T-helper 2 cell treated with Interferon-gamma antibody and Interleukin-4, amounts not matched to agents 5 μg/mL and 100 μg/mL, for 36 hours (primary cell): ENCODE results near the gene TTC22.

Source experiments
- DNase-seq: peaks from one replicate; pipeline ENCODE4 v3.0.0; 2021; ENCODE audit warnings: low spot score
- H3K27ac Mint-ChIP-seq: one replicate; pipeline ENCODE4 v1.8.0; 2021; ENCODE audit warnings: mild to moderate bottlenecking, mixed read lengths
- H3K27me3 Mint-ChIP-seq: one replicate; pipeline ENCODE4 v1.8.0; 2021; ENCODE audit warnings: low read depth, mixed read lengths
- H3K36me3 Mint-ChIP-seq: one replicate; pipeline ENCODE4 v1.8.0; 2021; ENCODE audit warnings: low read depth, mixed read lengths
- H3K4me1 Mint-ChIP-seq: one replicate; pipeline ENCODE4 v1.8.0; 2021; ENCODE audit warnings: low read depth, mixed read lengths
- H3K4me3 Mint-ChIP-seq: one replicate; pipeline ENCODE4 v1.8.0; 2022; ENCODE audit warnings: mild to moderate bottlenecking, moderate library complexity, mixed read lengths
- H3K9me3 Mint-ChIP-seq: one replicate; pipeline ENCODE4 v1.8.0; 2021; ENCODE audit warnings: mixed read lengths

The TTC22 gene

DNA sequence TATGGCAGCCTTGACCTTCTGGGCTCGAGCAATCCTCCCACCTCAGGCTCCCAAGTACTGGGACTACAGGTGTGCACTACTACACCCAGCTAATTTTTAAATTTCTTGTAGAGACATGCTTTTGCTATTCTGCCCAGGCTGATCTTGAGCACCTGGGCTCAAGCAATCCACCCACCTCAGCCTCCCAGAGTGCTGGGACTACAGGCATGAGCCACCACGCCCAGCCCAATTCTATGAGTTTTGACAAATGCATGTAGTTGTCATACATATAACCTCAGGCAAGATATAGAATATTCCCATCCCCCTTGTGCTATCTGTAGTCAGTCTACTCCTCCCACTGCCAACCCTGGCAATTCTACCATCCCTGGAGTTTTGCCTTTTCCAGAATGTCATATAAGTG lies 38.7 kb upstream of the TTC22 start:
- H3K4me3 Mint-ChIP-seq: no peak overlapping the region
- peaks cover 4% of the 10 kb centered on the region for H3K36me3 Mint-ChIP-seq
- H3K9me3 Mint-ChIP-seq: no peaks in the 10 kb centered on the region
- no peaks in the 10 kb centered on the region for H3K27me3 Mint-ChIP-seq
- no peak overlapping the region for H3K27ac Mint-ChIP-seq
- no peak for DNase-seq
- no peaks in the 10 kb centered on the region for H3K4me1 Mint-ChIP-seq

DNA sequence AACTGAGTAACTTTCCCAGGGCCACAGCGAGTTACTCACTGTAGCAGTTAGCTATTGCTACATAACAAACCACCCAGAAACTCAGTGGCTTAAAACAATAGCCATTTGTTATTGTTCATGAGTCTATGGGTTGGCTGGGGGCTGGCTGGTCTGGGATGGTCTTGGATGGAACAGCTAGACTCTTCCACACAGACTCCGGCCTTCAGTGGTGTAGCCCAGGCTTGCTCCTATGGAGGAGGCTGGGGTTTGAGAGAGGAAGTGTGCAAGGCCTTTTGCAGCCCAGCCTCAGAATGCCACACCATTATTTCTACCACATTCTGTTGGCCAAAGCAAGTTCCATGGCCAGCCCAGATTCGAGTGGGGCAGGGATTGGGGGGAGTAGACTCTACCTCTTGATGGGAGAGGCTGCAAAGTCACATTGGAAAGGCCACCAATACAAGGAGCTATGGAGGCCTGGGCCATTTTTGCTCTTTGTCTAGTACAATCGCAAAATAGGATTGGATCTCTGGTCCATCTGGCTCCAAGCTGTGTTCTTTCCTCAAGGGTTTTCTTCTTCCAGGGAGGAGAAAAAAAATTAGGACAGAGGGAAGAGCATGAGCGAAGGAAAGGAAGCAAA lies 37.5 kb upstream of the TTC22 start:
- no peaks in the 10 kb centered on the region for H3K9me3 Mint-ChIP-seq
- no peak for DNase-seq
- peaks cover 4% of the 10 kb centered on the region for H3K36me3 Mint-ChIP-seq
- peaks cover 2% of the 10 kb centered on the region for H3K27me3 Mint-ChIP-seq
- H3K4me3 Mint-ChIP-seq: no peak overlapping the region
- no peak overlapping the region for H3K27ac Mint-ChIP-seq
- H3K4me1 Mint-ChIP-seq: no peaks in the 10 kb centered on the region

DNA sequence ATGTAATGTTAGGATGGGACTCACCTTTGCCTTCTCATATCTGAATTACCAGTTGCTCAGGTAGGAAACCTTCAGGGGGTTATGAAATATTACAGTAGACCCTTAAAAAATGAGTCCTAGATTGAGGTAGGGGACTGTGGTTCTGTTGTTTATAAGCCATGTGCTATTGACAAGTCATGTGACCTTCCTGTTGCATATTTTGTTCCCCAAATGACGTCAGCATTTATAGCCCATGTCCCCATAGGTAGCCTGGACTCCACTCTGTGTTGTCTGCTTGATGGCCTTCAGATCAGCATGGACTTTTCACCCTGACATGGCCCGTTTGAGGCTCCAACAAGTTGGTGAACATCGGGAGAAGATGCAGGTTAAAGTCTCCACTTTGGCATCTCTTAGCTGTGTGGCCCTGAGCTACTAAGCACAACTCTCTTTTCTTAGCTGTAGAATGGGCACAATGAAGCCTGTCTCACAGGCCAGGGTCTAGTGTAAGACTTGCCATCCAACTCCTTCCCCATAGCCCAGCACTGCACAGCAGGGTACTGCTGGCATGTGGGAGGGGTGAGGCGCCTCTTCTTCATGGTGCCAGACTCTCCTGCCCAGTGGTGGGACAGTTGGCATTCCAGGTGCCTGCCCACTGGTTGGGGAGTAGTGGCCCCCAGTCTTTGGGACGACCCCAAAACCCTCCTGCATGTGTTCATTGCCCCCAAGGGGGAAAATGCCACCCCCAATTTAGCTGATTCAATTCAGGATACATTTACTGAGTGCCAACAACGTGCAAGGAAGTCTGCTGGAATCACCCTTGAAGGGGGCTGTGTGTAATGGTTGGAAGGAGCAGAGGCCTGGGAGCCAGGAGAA lies 36.1 kb upstream of the TTC22 start:
- no peaks in the 10 kb centered on the region for H3K9me3 Mint-ChIP-seq
- no peak for DNase-seq
- H3K4me3 Mint-ChIP-seq: no peak overlapping the region
- H3K27ac Mint-ChIP-seq: no peak overlapping the region
- H3K27me3 Mint-ChIP-seq: peaks cover 2% of the 10 kb centered on the region
- H3K4me1 Mint-ChIP-seq: no peaks in the 10 kb centered on the region
- H3K36me3 Mint-ChIP-seq: no peaks in the 10 kb centered on the region

DNA sequence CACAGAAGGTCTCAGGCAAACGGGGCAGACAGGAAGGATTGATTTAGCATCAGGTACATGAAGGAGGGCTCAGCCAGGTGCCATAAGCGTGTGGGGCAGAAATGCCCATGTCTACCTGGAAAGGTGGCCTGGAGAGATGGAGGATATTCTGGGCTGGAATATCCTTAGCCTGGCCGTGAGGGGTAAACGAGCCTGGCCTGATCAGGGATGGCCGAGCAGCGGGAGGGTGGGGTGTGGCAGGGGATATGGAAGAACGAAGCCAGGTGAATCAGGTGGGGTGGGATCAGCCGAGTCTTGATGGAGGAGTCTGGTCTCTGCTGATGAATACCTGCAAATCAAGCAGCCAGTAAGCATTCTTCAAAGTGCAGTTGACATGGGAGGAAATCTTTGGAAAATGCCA lies 35.5 kb upstream of the TTC22 start:
- Mint-ChIP-seq H3K9me3 (no peaks in the 10 kb centered on the region), H3K36me3 (no peaks in the 10 kb centered on the region), H3K27me3 (peaks cover 2% of the 10 kb centered on the region), H3K27ac (no peak overlapping the region), H3K4me3 (no peak overlapping the region), H3K4me1 (no peaks in the 10 kb centered on the region)
- DNase-seq: no peak

DNA sequence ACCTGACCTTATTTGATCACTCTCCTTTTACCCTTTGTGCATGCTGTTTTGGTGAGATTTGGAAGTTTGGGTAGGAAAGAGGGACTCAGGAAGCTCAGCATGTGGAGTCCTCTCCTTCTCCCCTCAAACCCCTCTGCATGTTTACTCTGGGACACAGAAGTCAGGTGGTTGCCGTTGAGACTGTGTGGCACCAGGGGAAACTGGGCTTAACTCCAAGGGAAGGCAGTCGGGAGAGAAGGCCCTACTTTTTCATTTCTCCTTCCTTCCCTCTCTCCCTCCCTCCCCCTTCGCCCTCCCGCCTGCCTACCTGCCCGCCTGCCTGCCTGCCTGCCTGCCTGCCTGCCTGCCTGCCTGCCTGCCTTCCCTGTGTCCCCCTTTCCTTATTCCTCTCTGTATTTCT lies 34.8 kb upstream of the TTC22 start:
- Mint-ChIP-seq H3K4me1 (no peaks in the 10 kb centered on the region), H3K27ac (no peak overlapping the region), H3K27me3 (peaks cover 3% of the 10 kb centered on the region), H3K9me3 (peaks cover under 1% of the 10 kb centered on the region), H3K36me3 (no peaks in the 10 kb centered on the region), H3K4me3 (no peak overlapping the region)
- no peak for DNase-seq

DNA sequence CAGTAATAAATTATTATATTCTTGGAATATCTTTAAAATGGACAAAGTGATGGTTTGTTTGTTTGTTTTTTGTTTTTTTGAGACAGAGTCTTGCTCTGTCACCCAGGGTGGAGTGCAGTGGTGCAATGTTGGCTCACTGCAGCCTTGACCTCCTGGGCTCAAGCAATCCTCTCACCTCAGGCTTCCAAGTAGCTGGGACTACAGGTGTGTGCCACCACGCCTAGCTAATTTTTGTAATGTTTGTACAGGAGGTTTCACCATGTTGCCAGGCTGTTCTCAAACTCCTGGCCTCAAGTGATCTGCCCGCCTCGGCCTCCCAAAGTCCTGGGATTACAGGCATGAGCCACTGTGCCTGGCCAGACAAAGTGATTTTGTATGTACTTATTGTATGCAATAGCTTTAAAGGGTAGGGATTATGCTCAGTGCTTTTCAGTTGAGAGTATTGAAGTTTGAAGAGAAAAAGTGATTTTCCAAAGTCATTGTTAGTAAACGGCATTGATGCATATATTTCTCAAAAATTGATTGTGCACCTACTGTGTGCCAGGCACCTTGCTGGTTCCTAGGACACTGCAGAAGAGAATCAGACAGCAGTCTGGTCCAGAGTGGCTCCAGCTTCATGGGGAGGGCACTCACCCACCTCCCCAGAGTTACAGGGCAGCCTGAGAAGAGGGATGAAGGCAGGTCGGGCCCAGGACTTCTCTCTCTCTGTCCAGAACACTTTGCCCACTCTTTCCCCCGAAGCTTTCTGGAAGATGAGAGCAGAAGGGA lies 34.2 kb upstream of the TTC22 start:
- H3K4me3 Mint-ChIP-seq: no peak overlapping the region
- H3K27me3 Mint-ChIP-seq: peaks cover 9% of the 10 kb centered on the region
- H3K9me3 Mint-ChIP-seq: peaks cover 6% of the 10 kb centered on the region
- no peaks in the 10 kb centered on the region for H3K4me1 Mint-ChIP-seq
- DNase-seq: no peak
- H3K27ac Mint-ChIP-seq: no peak overlapping the region
- no peaks in the 10 kb centered on the region for H3K36me3 Mint-ChIP-seq

DNA sequence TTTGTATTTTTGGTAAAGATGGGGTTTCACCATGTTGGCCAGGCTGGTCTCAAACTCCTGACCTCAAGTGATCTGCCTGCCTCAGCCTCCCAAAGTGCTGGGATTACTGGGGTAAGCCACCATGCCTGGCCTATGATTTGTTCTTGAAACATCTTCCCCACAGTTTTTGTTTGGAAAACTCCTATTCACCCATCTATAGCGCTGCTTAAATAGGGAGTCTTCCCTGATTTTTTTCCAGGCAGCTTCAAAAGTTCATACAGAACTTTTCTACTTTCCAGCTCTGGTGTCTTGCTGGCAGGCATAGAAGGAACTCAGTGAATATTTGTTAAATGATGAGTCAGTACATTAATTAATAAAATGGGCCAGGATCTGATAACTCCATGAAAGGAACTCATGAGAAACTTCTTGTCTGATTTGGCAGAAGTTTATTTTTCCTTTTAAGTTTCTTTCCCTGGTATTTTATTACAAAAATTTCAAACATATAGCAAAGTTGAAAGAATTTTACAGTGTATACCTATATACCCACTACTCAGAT lies 33.0 kb upstream of the TTC22 start:
- no peak overlapping the region for H3K27ac Mint-ChIP-seq
- no peaks in the 10 kb centered on the region for H3K36me3 Mint-ChIP-seq
- DNase-seq: no peak
- H3K9me3 Mint-ChIP-seq: peaks cover 6% of the 10 kb centered on the region
- H3K27me3 Mint-ChIP-seq: peaks cover 9% of the 10 kb centered on the region
- H3K4me1 Mint-ChIP-seq: no peaks in the 10 kb centered on the region
- no peak overlapping the region for H3K4me3 Mint-ChIP-seq

DNA sequence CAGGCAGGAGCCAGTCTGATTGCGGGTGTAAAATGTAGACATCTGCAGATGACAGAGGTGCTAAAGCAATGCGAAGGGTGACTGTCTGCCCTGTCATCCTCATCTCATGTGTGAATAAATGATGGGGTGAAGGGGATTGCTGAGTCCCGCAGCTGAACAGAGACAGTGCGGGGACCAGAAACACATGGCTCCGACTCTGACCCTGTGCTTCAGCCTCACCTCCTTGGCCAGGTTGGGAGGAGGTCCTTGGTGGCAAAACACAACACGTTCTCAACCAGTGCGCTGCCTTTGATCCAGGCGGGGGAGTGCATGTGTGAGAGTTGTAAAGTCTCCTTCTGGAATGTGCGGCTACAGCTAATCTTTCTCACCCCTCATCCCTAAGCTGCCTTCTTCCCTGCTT lies 32.0 kb upstream of the TTC22 start:
- H3K27me3 Mint-ChIP-seq: peaks cover 9% of the 10 kb centered on the region
- DNase-seq: no peak
- H3K9me3 Mint-ChIP-seq: peaks cover 10% of the 10 kb centered on the region
- H3K4me3 Mint-ChIP-seq: no peak overlapping the region
- no peaks in the 10 kb centered on the region for H3K4me1 Mint-ChIP-seq
- H3K36me3 Mint-ChIP-seq: no peaks in the 10 kb centered on the region
- H3K27ac Mint-ChIP-seq: no peak overlapping the region

DNA sequence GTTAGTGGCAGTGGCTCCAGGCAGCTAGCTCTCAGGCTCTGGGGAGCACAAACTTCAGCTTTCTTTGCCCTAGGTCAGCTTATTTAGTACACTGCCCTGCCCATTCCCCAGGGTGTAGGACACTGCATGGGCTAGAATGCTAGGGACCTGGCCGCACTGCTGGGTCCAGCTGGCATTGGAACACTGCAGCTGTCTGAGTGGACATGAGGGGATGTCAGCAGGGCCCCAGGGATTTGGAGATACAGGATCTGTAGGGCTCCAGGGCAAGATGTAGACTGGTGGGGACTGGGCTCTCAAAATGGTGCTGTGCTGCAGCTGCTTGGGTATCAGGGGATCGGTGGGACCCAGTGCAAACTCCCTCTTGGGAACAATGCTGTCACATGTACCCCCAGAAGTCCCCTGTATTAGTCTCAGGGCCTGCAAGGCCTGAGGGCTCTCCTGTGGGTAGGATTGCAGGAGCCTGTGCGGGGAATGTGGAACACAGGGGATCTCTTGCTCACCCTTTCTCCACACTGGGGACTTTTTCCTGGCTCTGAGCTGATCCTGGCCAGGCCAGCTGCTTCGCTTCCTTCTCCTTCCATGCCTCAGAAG lies 25.2 kb upstream of the TTC22 start:
- Mint-ChIP-seq H3K27me3 (peaks cover 7% of the 10 kb centered on the region), H3K36me3 (no peaks in the 10 kb centered on the region), H3K4me3 (no peak overlapping the region), H3K27ac (no peak overlapping the region), H3K9me3 (peaks cover 34% of the 10 kb centered on the region), H3K4me1 (no peaks in the 10 kb centered on the region)
- no peak for DNase-seq

DNA sequence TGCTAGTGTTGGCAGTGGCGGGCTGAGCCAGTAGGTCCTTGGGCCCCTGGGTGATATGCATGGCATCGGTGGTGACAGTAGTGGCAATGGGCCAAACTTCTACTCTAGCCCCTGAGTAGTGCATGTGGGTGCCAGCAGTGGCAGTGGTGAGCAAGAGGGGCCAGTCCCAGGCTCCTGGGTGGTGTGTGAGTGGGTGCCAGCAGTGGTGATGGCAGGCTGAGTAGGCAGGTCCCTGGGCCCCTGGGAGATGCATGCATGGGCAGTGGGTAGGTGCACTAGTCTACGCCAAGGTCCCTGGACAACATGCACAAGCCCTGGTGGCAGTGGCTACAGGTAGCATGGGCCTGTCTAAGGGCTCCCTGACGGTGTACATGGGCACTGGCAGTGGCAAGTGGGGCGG lies 24.6 kb upstream of the TTC22 start:
- Mint-ChIP-seq H3K27ac (no peak overlapping the region), H3K27me3 (peaks cover 3% of the 10 kb centered on the region), H3K4me1 (no peaks in the 10 kb centered on the region), H3K4me3 (no peak overlapping the region), H3K36me3 (no peaks in the 10 kb centered on the region), H3K9me3 (peaks cover 31% of the 10 kb centered on the region)
- no peak for DNase-seq

DNA sequence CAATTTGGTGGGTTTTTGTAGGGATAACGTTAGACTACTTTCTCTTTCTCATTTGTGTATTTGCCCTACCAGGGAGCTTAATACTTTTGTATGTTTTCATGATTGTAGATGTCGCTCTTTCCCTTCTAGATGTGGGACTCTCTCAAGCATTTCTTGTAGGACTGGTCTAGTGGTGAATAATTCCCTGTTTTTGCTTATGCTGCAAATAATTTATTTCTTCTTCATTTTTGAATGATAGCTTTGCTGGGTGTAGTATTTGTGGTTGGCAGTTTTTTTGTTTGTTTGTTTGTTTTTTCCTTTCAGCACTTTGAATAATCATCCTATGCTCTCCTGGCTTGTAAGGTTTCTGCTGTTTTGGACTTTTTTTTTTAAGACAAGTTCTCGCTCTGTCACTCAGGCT lies 22.5 kb upstream of the TTC22 start:
- H3K9me3 Mint-ChIP-seq: peaks cover 26% of the 10 kb centered on the region
- no peak overlapping the region for H3K4me3 Mint-ChIP-seq
- no peaks in the 10 kb centered on the region for H3K4me1 Mint-ChIP-seq
- no peak overlapping the region for H3K27ac Mint-ChIP-seq
- no peaks in the 10 kb centered on the region for H3K27me3 Mint-ChIP-seq
- no peak for DNase-seq
- no peaks in the 10 kb centered on the region for H3K36me3 Mint-ChIP-seq

DNA sequence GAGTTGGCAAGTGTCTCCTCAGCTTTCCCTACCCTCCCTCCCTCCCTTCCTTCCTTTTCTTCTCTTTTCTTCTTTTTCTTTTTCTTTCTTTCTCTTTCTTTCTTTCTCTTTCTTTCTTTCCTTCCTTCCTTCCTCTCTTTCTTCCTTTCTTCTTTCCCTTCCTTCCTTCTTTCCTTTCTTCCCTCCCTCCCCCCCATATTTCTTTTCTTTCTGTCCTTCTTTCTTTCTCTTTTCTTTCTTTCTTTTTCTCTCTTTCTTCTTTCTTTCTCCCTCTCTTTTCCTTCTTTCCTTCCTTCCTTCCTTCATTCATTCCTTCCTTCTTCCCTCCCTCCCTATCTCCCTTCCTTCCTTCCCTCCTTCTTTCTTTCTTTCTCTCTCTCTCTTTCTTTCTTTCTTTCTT lies 18.6 kb upstream of the TTC22 start:
- no peak for DNase-seq
- Mint-ChIP-seq H3K9me3 (peaks cover 15% of the 10 kb centered on the region), H3K27ac (no peak overlapping the region), H3K27me3 (no peaks in the 10 kb centered on the region), H3K36me3 (no peaks in the 10 kb centered on the region), H3K4me1 (peaks cover 4% of the 10 kb centered on the region), H3K4me3 (no peak overlapping the region)

DNA sequence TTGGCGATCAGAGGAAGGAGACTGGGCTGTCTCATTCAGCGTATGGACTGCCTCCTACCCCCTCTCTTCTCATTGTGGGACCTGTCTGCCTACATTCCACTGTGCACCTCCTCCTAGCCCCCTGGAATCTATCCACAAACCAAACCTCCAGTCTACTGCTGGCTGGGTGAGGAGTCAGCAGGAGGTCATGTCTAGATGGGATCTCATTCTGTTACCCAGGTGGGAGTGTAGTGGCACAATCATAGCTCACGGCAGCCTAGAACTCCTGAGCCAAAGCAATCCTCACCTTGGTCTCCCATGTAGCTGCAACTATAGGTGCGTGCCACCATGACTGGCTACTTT lies 18.0 kb upstream of the TTC22 start:
- Mint-ChIP-seq H3K27ac (no peak overlapping the region), H3K4me3 (no peak overlapping the region)

More for the DNA sequence above, 18.0 kb upstream of the TTC22 start:
- H3K27me3 Mint-ChIP-seq: no peaks in the 10 kb centered on the region
- no peak for DNase-seq
- peaks cover 4% of the 10 kb centered on the region for H3K4me1 Mint-ChIP-seq
- H3K36me3 Mint-ChIP-seq: no peaks in the 10 kb centered on the region
- peaks cover 9% of the 10 kb centered on the region for H3K9me3 Mint-ChIP-seq
